ENCODE results near the gene CABLES1.
A peak's percentile ranks its signal among the peaks of the same experiment; 100 is the strongest.

The CABLES1 gene

GRCh38 chr18:23248826-23249225 lies 113.5 kb downstream of the CABLES1 start:
- DNase-seq, result no peak
- no peak for ATAC-seq (replicated peaks)
- peaks cover 0 to 13% of the 10 kb centered on the region in 2 donors for H3K27me3 Mint-ChIP-seq
- no peaks in the 10 kb centered on the region for H3K36me3 Mint-ChIP-seq (ENCODE audit: insufficient read depth)
- no peak overlapping the region for H3K27ac Mint-ChIP-seq
- H3K9me3 Mint-ChIP-seq, result no peaks in the 10 kb centered on the region
- H3K4me3 Mint-ChIP-seq, result no peak overlapping the region
- H3K4me1 Mint-ChIP-seq (ENCODE audit: low read depth in 2 of 2), result no peaks in the 10 kb centered on the region

- Mint-ChIP-seq H3K27me3 (peaks cover 0 to 13% of the 10 kb centered on the region in 2 donors), H3K4me1 (ENCODE audit: low read depth in 2 of 2) (no peaks in the 10 kb centered on the region), H3K27ac (no peak overlapping the region), H3K9me3 (no peaks in the 10 kb centered on the region), H3K4me3 (no peak overlapping the region), H3K36me3 (ENCODE audit: insufficient read depth) (no peaks in the 10 kb centered on the region)
- ATAC-seq (replicated peaks) (no peak), DNase-seq (no peak)
These were observed 114.1 kb downstream of the CABLES1 start for GRCh38 chr18:23249348-23249747.

- no peaks in the 10 kb centered on the region for H3K9me3 Mint-ChIP-seq
- H3K36me3 Mint-ChIP-seq (ENCODE audit: insufficient read depth), result no peaks in the 10 kb centered on the region
- H3K4me1 Mint-ChIP-seq (ENCODE audit: low read depth in 2 of 2), result no peaks in the 10 kb centered on the region
- no peak overlapping the region for H3K27ac Mint-ChIP-seq
- peaks cover 0 to 13% of the 10 kb centered on the region in 2 donors for H3K27me3 Mint-ChIP-seq
- DNase-seq (no peak), ATAC-seq (replicated peaks) (no peak)
- no peak overlapping the region for H3K4me3 Mint-ChIP-seq
These were observed 115.8 kb downstream of the CABLES1 start for GRCh38 chr18:23250893-23251656.

GRCh38 chr18:23253630-23254029 lies 118.3 kb downstream of the CABLES1 start:
- Mint-ChIP-seq H3K27me3 (peaks cover 0 to 21% of the 10 kb centered on the region in 2 donors), H3K27ac (no peak overlapping the region), H3K9me3 (no peaks in the 10 kb centered on the region), H3K36me3 (ENCODE audit: insufficient read depth) (no peaks in the 10 kb centered on the region), H3K4me1 (ENCODE audit: low read depth in 2 of 2) (peaks cover 0 to 5% of the 10 kb centered on the region in 2 donors), H3K4me3 (no peak overlapping the region)
- no peak for ATAC-seq (replicated peaks)
- DNase-seq, result no peak

GRCh38 chr18:23257137-23257536 lies 121.9 kb downstream of the CABLES1 start:
- ATAC-seq (replicated peaks) (no peak), DNase-seq (no peak)
- no peak overlapping the region for H3K27ac Mint-ChIP-seq
- H3K36me3 Mint-ChIP-seq (ENCODE audit: insufficient read depth), result no peaks in the 10 kb centered on the region
- peaks cover 18 to 22% of the 10 kb centered on the region in 2 donors for H3K4me1 Mint-ChIP-seq (ENCODE audit: low read depth in 2 of 2)
- no peak overlapping the region for H3K4me3 Mint-ChIP-seq
- no peaks in the 10 kb centered on the region for H3K9me3 Mint-ChIP-seq
- H3K27me3 Mint-ChIP-seq, result peaks cover 0 to 14% of the 10 kb centered on the region in 2 donors

- DNase-seq (no peak), ATAC-seq (replicated peaks) (peak; percentile 23)
- H3K36me3 Mint-ChIP-seq (ENCODE audit: insufficient read depth), result no peaks in the 10 kb centered on the region
- H3K4me1 Mint-ChIP-seq (ENCODE audit: low read depth in 2 of 2), result peaks cover 18 to 22% of the 10 kb centered on the region in 2 donors
- no peaks in the 10 kb centered on the region for H3K9me3 Mint-ChIP-seq
- no peak overlapping the region for H3K4me3 Mint-ChIP-seq
- H3K27me3 Mint-ChIP-seq, result peaks cover 0 to 14% of the 10 kb centered on the region in 2 donors
- H3K27ac Mint-ChIP-seq, result peak overlapping the region; percentile 10 to 87
These were observed 122.6 kb downstream of the CABLES1 start for GRCh38 chr18:23257686-23258565.

GRCh38 chr18:23258566-23259469 lies 123.5 kb downstream of the CABLES1 start:
- H3K4me1 Mint-ChIP-seq (ENCODE audit: low read depth in 2 of 2), result peaks cover 18 to 22% of the 10 kb centered on the region in 2 donors

GRCh38 chr18:23259701-23260681 lies 124.7 kb downstream of the CABLES1 start:
- ATAC-seq (replicated peaks) (peak; percentile 73), DNase-seq (no peak)
- H3K4me1 Mint-ChIP-seq (ENCODE audit: low read depth in 2 of 2), result peaks cover 18 to 22% of the 10 kb centered on the region in 2 donors
- H3K9me3 Mint-ChIP-seq, result no peaks in the 10 kb centered on the region
- peak overlapping the region; percentile 87 to 91 for H3K27ac Mint-ChIP-seq
- H3K36me3 Mint-ChIP-seq (ENCODE audit: insufficient read depth), result no peaks in the 10 kb centered on the region
- H3K27me3 Mint-ChIP-seq, result peaks cover 0 to 14% of the 10 kb centered on the region in 2 donors
- H3K4me3 Mint-ChIP-seq, result peak overlapping the region; percentile 62 to 73

More at GRCh38 chr18:23258566-23259469, 123.5 kb downstream of the CABLES1 start:
- Mint-ChIP-seq H3K36me3 (ENCODE audit: insufficient read depth) (no peaks in the 10 kb centered on the region), H3K27ac (peak overlapping the region; percentile 10 to 87), H3K27me3 (peaks cover 0 to 14% of the 10 kb centered on the region in 2 donors), H3K4me3 (peak overlapping the region; percentile 32 to 73), H3K9me3 (no peaks in the 10 kb centered on the region)
- ATAC-seq (replicated peaks) (no peak), DNase-seq (no peak)

- Mint-ChIP-seq H3K4me3 (peak overlapping the region in 1 of 2 donors; percentile 73), H3K27ac (peak overlapping the region; percentile 87 to 91), H3K27me3 (peaks cover 0 to 14% of the 10 kb centered on the region in 2 donors), H3K36me3 (ENCODE audit: insufficient read depth) (no peaks in the 10 kb centered on the region), H3K9me3 (no peaks in the 10 kb centered on the region), H3K4me1 (ENCODE audit: low read depth in 2 of 2) (peaks cover 18 to 22% of the 10 kb centered on the region in 2 donors)
- DNase-seq (no peak), ATAC-seq (replicated peaks) (no peak)
These were observed 125.8 kb downstream of the CABLES1 start for GRCh38 chr18:23260926-23261590.

GRCh38 chr18:23263551-23264235 lies 128.4 kb downstream of the CABLES1 start:
- no peak for DNase-seq
- Mint-ChIP-seq H3K4me1 (ENCODE audit: low read depth in 2 of 2) (peaks cover 27 to 32% of the 10 kb centered on the region in 2 donors), H3K4me3 (no peak overlapping the region), H3K9me3 (no peaks in the 10 kb centered on the region), H3K27me3 (peaks cover 0 to 5% of the 10 kb centered on the region in 2 donors), H3K27ac (no peak overlapping the region), H3K36me3 (ENCODE audit: insufficient read depth) (no peaks in the 10 kb centered on the region)
- no peak for ATAC-seq (replicated peaks)

GRCh38 chr18:23265682-23266399 lies 130.6 kb downstream of the CABLES1 start:
- H3K4me3 Mint-ChIP-seq, result no peak overlapping the region
- no peaks in the 10 kb centered on the region for H3K27me3 Mint-ChIP-seq
- ATAC-seq (replicated peaks) (no peak), DNase-seq (no peak)
- H3K9me3 Mint-ChIP-seq, result peaks cover 9% of the 10 kb centered on the region in 2 donors
- no peaks in the 10 kb centered on the region for H3K36me3 Mint-ChIP-seq (ENCODE audit: insufficient read depth)
- peak overlapping the region in 1 of 2 donors; percentile 41 for H3K27ac Mint-ChIP-seq
- H3K4me1 Mint-ChIP-seq (ENCODE audit: low read depth in 2 of 2), result peaks cover 15 to 16% of the 10 kb centered on the region in 2 donors

All from effector memory CD8-positive, alpha-beta T cell (primary cell).